H1 (cell line): ENCODE measurements around the gene KIAA1671. TPM values are rescaled to one million over a fixed set of nuclear protein-coding genes. Genes with fewer than 3 reads are reported as not detected.

Source experiments
- BRCA1 ChIP-seq: IDR thresholded peaks from 2 replicates; pipeline ENCODE4 v1.6.1; 2012; ENCODE audit warnings: low read depth, low read length, improper control_type of control experiment
- CEBPB ChIP-seq: IDR thresholded peaks from 2 replicates; pipeline ENCODE4 v1.6.1; 2012; ENCODE audit warnings: low read depth, low read length
- EGR1 ChIP-seq: IDR thresholded peaks from 2 replicates; pipeline ENCODE4 v1.6.1; 2011; ENCODE audit warnings: low read depth, low read length, borderline replicate concordance
- EP300 ChIP-seq, 2 experiments: IDR thresholded peaks; 1 replicate in 1 of 2; 2 replicates in 1 of 2; pipeline ENCODE4 v1.6.1; 2011 to 2012; ENCODE audit warnings: low read depth in 2 of 2, low read length in 2 of 2, mild to moderate bottlenecking in 2 of 2, borderline replicate concordance in 1 of 2, inconsistent platforms in 1 of 2, moderate library complexity in 1 of 2
- TAF1 ChIP-seq: IDR thresholded peaks from 2 replicates; pipeline ENCODE4 v1.6.1; 2011; ENCODE audit warnings: mild to moderate bottlenecking, low read depth, low read length
- polyA plus RNA-seq, 7 experiments: library from polyadenylated mRNA; depleted of rRNA in 3 of 7; stranded (reverse) in 5 of 7; unstranded in 2 of 7; fragments of >200 nt in 5 of 7; fragments of 200-250 nt in 2 of 7; gene quantifications; 1 replicate in 5 of 7; 2 replicates in 1 of 7; 4 replicates in 1 of 7; pipeline versions ENCODE4 v1.2.1 to v1.2.3, GENCODE V29; 2011 to 2013; ENCODE audit warnings: missing spikeins in 2 of 7, mixed read lengths in 2 of 7
- total RNA-seq: library from RNA; stranded (reverse); fragmentation: NEBNext Ultra II Directional; extraction: Animal tissue kit (Norgen Biotek cat#: 25700); gene quantifications from 2 replicates; pipeline ENCODE4 v1.2.1, GENCODE V29; 2021

Gene KIAA1671
- total and polyA plus RNA-seq, 2 of the 8 experiments (the other 6 are each of a cell fraction or from before 2014, with no cell fraction given), result 6.4 to 23.9 TPM

DNA sequence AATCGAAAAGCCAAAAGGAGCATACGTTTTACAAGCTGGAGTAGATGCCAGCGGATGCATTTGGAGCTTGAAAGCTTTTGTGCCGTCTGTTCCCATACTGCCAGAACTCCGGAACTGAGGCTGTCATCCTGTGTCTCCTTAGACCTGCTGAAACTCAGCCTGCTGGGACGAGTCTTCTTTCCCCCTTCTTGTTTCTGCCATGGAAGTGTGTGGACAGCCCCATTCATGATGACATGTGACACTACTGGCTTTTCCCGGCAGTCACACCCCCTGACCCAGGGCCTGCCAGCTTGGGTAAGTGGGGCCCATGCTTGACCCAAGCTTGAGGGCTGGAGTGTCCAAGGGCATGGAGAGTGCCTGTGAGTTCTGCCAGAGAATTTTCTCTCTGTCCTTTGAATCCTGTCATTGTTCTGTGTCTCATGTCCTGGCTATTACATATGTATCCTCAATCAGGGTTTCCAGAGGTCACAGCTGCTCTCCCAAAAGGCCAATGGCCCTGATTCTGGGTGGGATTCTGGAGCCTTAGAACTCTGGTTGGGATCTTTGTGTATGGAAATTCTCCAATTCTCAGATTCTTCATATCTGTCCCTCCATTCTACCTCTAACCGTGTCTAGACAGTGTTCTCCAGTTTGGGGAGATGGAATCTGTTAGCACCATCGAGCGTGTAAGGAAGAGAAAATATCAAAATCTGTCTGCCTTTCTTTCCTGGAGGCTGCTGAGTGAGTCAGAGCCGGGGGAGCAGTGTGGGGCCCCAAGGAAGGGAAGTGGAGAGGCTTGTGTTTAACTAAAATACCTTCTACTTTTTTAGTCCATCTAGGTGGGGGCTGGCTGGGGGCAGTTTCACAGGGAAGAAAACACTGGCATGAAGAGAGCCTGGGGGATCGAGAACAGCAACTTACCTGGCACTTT, 73.2 kb downstream of the KIAA1671 start (continued):
- TF ChIP-seq EP300 (IDR thresholded peaks at IDR 0.05; ENCODE audit: borderline replicate concordance in 1 of 2, low read depth in 2 of 2, low read length in 2 of 2) (no peak), CEBPB (no peak), BRCA1 (no peak), EGR1 (no peak), TAF1 (no peak)
